ENCODE results near the gene CASP10.

CASP10 gene

GRCh38 chr2:201196003-201196402, 13.1 kb downstream of the CASP10 start:
- H3K27ac Mint-ChIP-seq, result no peak overlapping the region
- no peaks in the 10 kb centered on the region for H3K9me3 Mint-ChIP-seq
- H3K4me3 Mint-ChIP-seq, result no peak overlapping the region
- peaks cover 76% of the 10 kb centered on the region for H3K36me3 Mint-ChIP-seq (ENCODE audit: low read depth)
- intact Hi-C loops (cut with micrococcal nuclease), result no loop called here
- H3K4me1 Mint-ChIP-seq (ENCODE audit: low read depth), result peaks cover 15% of the 10 kb centered on the region
- no peaks in the 10 kb centered on the region for H3K27me3 Mint-ChIP-seq

- Mint-ChIP-seq H3K9me3 (no peaks in the 10 kb centered on the region), H3K36me3 (ENCODE audit: low read depth) (peaks cover 76% of the 10 kb centered on the region), H3K4me1 (ENCODE audit: low read depth) (peaks cover 15% of the 10 kb centered on the region), H3K27ac (no peak overlapping the region), H3K4me3 (no peak overlapping the region), H3K27me3 (no peaks in the 10 kb centered on the region)
- intact Hi-C loops (cut with micrococcal nuclease), result no loop called here
These were observed 13.9 kb downstream of the CASP10 start for GRCh38 chr2:201196803-201197202.

- peaks cover 15% of the 10 kb centered on the region for H3K4me1 Mint-ChIP-seq (ENCODE audit: low read depth)
- intact Hi-C loops (cut with micrococcal nuclease), result no loop called here
- no peak overlapping the region for H3K27ac Mint-ChIP-seq
- no peaks in the 10 kb centered on the region for H3K27me3 Mint-ChIP-seq
- no peaks in the 10 kb centered on the region for H3K9me3 Mint-ChIP-seq
- peaks cover 72% of the 10 kb centered on the region for H3K36me3 Mint-ChIP-seq (ENCODE audit: low read depth)
- H3K4me3 Mint-ChIP-seq, result no peak overlapping the region
These were observed 14.8 kb downstream of the CASP10 start for GRCh38 chr2:201197781-201198180.

GRCh38 chr2:201199847-201200246, 16.9 kb downstream of the CASP10 start:
- H3K9me3 Mint-ChIP-seq, result no peaks in the 10 kb centered on the region
- H3K27ac Mint-ChIP-seq, result no peak overlapping the region
- intact Hi-C loops (cut with micrococcal nuclease), result no loop called here
- peaks cover 77% of the 10 kb centered on the region for H3K36me3 Mint-ChIP-seq (ENCODE audit: low read depth)
- H3K27me3 Mint-ChIP-seq, result no peaks in the 10 kb centered on the region
- H3K4me1 Mint-ChIP-seq (ENCODE audit: low read depth), result peaks cover 14% of the 10 kb centered on the region
- no peak overlapping the region for H3K4me3 Mint-ChIP-seq

GRCh38 chr2:201200345-201200744, 17.4 kb downstream of the CASP10 start:
- Mint-ChIP-seq H3K9me3 (no peaks in the 10 kb centered on the region), H3K4me1 (ENCODE audit: low read depth) (peaks cover 14% of the 10 kb centered on the region), H3K27me3 (no peaks in the 10 kb centered on the region), H3K36me3 (ENCODE audit: low read depth) (peaks cover 77% of the 10 kb centered on the region), H3K27ac (no peak overlapping the region), H3K4me3 (no peak overlapping the region)
- intact Hi-C loops (cut with micrococcal nuclease), result no loop called here

GRCh38 chr2:201201371-201201770, 18.4 kb downstream of the CASP10 start:
- Mint-ChIP-seq H3K27me3 (no peaks in the 10 kb centered on the region), H3K9me3 (no peaks in the 10 kb centered on the region), H3K4me3 (no peak overlapping the region), H3K36me3 (ENCODE audit: low read depth) (peaks cover 74% of the 10 kb centered on the region), H3K4me1 (ENCODE audit: low read depth) (peaks cover 14% of the 10 kb centered on the region), H3K27ac (no peak overlapping the region)
- intact Hi-C loops (cut with micrococcal nuclease), result no loop called here

- Mint-ChIP-seq H3K27me3 (no peaks in the 10 kb centered on the region), H3K27ac (no peak overlapping the region), H3K4me3 (no peak overlapping the region), H3K36me3 (ENCODE audit: low read depth) (peaks cover 72% of the 10 kb centered on the region), H3K4me1 (ENCODE audit: low read depth) (peaks cover 20% of the 10 kb centered on the region), H3K9me3 (no peaks in the 10 kb centered on the region)
- intact Hi-C loops (cut with micrococcal nuclease), result no loop called here
These were observed 21.1 kb downstream of the CASP10 start for GRCh38 chr2:201203916-201204654.

- H3K4me3 Mint-ChIP-seq, result no peak overlapping the region
- H3K9me3 Mint-ChIP-seq, result no peaks in the 10 kb centered on the region
- H3K36me3 Mint-ChIP-seq (ENCODE audit: low read depth), result peaks cover 73% of the 10 kb centered on the region
- intact Hi-C loops (cut with micrococcal nuclease), result no loop called here
- H3K27ac Mint-ChIP-seq, result no peak overlapping the region
- H3K4me1 Mint-ChIP-seq (ENCODE audit: low read depth), result peaks cover 28% of the 10 kb centered on the region
- H3K27me3 Mint-ChIP-seq, result no peaks in the 10 kb centered on the region
These were observed 21.9 kb downstream of the CASP10 start for GRCh38 chr2:201204655-201205514.

GRCh38 chr2:201205515-201205849, 22.5 kb downstream of the CASP10 start:
- H3K36me3 Mint-ChIP-seq (ENCODE audit: low read depth), result peaks cover 73% of the 10 kb centered on the region
- H3K9me3 Mint-ChIP-seq, result no peaks in the 10 kb centered on the region
- no peak overlapping the region for H3K4me3 Mint-ChIP-seq
- intact Hi-C loops (cut with micrococcal nuclease), result no loop called here
- H3K27ac Mint-ChIP-seq, result no peak overlapping the region
- H3K4me1 Mint-ChIP-seq (ENCODE audit: low read depth), result peaks cover 34% of the 10 kb centered on the region
- H3K27me3 Mint-ChIP-seq, result no peaks in the 10 kb centered on the region

GRCh38 chr2:201208563-201209252, 25.8 kb downstream of the CASP10 start:
- H3K4me3 Mint-ChIP-seq, result peak overlapping the region; percentile 13
- intact Hi-C loops (cut with micrococcal nuclease), result no loop called here
- no peaks in the 10 kb centered on the region for H3K27me3 Mint-ChIP-seq
- peaks cover 55% of the 10 kb centered on the region for H3K36me3 Mint-ChIP-seq (ENCODE audit: low read depth)
- peaks cover 33% of the 10 kb centered on the region for H3K4me1 Mint-ChIP-seq (ENCODE audit: low read depth)
- H3K9me3 Mint-ChIP-seq, result no peaks in the 10 kb centered on the region
- H3K27ac Mint-ChIP-seq, result peak overlapping the region; percentile 78

- no peaks in the 10 kb centered on the region for H3K27me3 Mint-ChIP-seq
- H3K4me1 Mint-ChIP-seq (ENCODE audit: low read depth), result peaks cover 23% of the 10 kb centered on the region
- no peak overlapping the region for H3K4me3 Mint-ChIP-seq
- peaks cover 6% of the 10 kb centered on the region for H3K36me3 Mint-ChIP-seq (ENCODE audit: low read depth)
- H3K27ac Mint-ChIP-seq, result no peak overlapping the region
- intact Hi-C loops (cut with micrococcal nuclease), result no loop called here
- no peaks in the 10 kb centered on the region for H3K9me3 Mint-ChIP-seq
These were observed 33.0 kb downstream of the CASP10 start for GRCh38 chr2:201215963-201216362.

- H3K4me1 Mint-ChIP-seq (ENCODE audit: low read depth), result peaks cover 24% of the 10 kb centered on the region
- H3K4me3 Mint-ChIP-seq, result no peak overlapping the region
- H3K9me3 Mint-ChIP-seq, result no peaks in the 10 kb centered on the region
- H3K27ac Mint-ChIP-seq, result no peak overlapping the region
- intact Hi-C loops (cut with micrococcal nuclease), result no loop called here
- peaks cover 9% of the 10 kb centered on the region for H3K36me3 Mint-ChIP-seq (ENCODE audit: low read depth)
- no peaks in the 10 kb centered on the region for H3K27me3 Mint-ChIP-seq
These were observed 34.0 kb downstream of the CASP10 start for GRCh38 chr2:201216918-201217317.

- Mint-ChIP-seq H3K36me3 (ENCODE audit: low read depth) (peaks cover 14% of the 10 kb centered on the region), H3K27ac (peak overlapping the region; percentile 45), H3K9me3 (no peaks in the 10 kb centered on the region), H3K4me3 (no peak overlapping the region), H3K27me3 (no peaks in the 10 kb centered on the region), H3K4me1 (ENCODE audit: low read depth) (peaks cover 24% of the 10 kb centered on the region)
- intact Hi-C loops (cut with micrococcal nuclease), result no loop called here
These were observed 35.8 kb downstream of the CASP10 start for GRCh38 chr2:201218780-201219179.
